Ovary (tissue), 9 donors: Measurements from ENCODE around the gene ZNF423. TPM values are rescaled to one million over a fixed set of nuclear protein-coding genes. Genes with fewer than 3 reads are reported as not detected.
A peak's percentile ranks its signal among the peaks of the same experiment; 100 is the strongest.

Experiments used
- DNase-seq, 5 donors: peaks; one replicate each; pipeline ENCODE4 v3.0.0-alpha.2; 2019 to 2020
- H3K27ac ChIP-seq, 2 donors: fragments of 200-600 bp; one replicate each; pipeline versions ENCODE4 v1.5.1 to v1.8.0; 2019 to 2022
- H3K27me3 ChIP-seq: fragments of 200-600 bp; one replicate; pipeline ENCODE4 v1.8.0; 2022
- H3K36me3 ChIP-seq: fragments of 200-600 bp; sonication (generic); one replicate; pipeline ENCODE4 v1.5.1; 2019
- H3K4me1 ChIP-seq: one replicate; pipeline ENCODE4 v1.8.1; 2013; ENCODE audit warnings: mild to moderate bottlenecking, moderate library complexity; ENCODE audit not compliant: insufficient read depth
- H3K4me3 ChIP-seq: fragments of 200-600 bp; sonication (generic); one replicate; pipeline ENCODE4 v1.5.1; 2017
- H3K9me3 ChIP-seq, 2 donors: fragments of 200-600 bp in 1 of 2; sonication (generic) in 1 of 2; one replicate each; pipeline versions ENCODE4 v1.5.1 to v1.8.1; 2013 to 2019; ENCODE audit warnings: mild to moderate bottlenecking in 1 of 2, moderate library complexity in 1 of 2
- CTCF ChIP-seq, 3 donors: fragments of 450-650 bp in 2 of 3; fragments of 200-600 bp in 1 of 3; IDR thresholded peaks; one replicate each; pipeline versions ENCODE4 v1.5.1 to v1.8.0; 2016 to 2022; ENCODE audit warnings: antibody characterized with exemption in 3 of 3, mild to moderate bottlenecking in 1 of 3
- EP300 ChIP-seq: sonication (generic); formaldehyde crosslinking; IDR thresholded peaks from one replicate; pipeline ENCODE4 v1.6.1; 2017; ENCODE audit warnings: antibody characterized with exemption
- POLR2A ChIP-seq: fragments of 450-650 bp; IDR thresholded peaks from one replicate; pipeline ENCODE4 v1.6.1; 2017; ENCODE audit warnings: antibody characterized with exemption, mild to moderate bottlenecking, moderate library complexity
- WGBS, 3 donors: extraction: QIAGEN DNeasy Blood & Tissue Kit in 1 of 3; methylation state at CpG; one replicate each; pipeline versions ENCODE4 v1.1.5 to v1.1.7; 2013 to 2017; 5-methylcytosine and 5-hydroxymethylcytosine counted together
- intact Hi-C, 4 donors: fragments of 100-400 bp; cut with DNase I; formaldehyde crosslinking; loops; one replicate each; pipeline versions ENCODE4 v1.11.0 to v1.15.1; 2022 to 2023
- polyA plus RNA-seq, 2 donors: library from polyadenylated mRNA; stranded (reverse); fragments of 200-250 nt in 1 of 2; fragments of 350-450 nt in 1 of 2; fragmentation: Illumina TruSeq in 1 of 2; extraction: RNeasy Lipid Tissue Mini Kit (QIAGEN cat#74804) in 1 of 2; gene quantifications; one replicate each; pipeline ENCODE4 v1.2.3, GENCODE V29; 2013 to 2014
- total RNA-seq, 7 donors: library from RNA; depleted of rRNA in 2 of 7; stranded (reverse); fragments of >200 nt in 2 of 7; fragmentation: NEBNext Ultra II Directional in 3 of 7; extraction: Animal tissue kit (Norgen Biotek cat#: 25700) in 3 of 7; gene quantifications; one replicate each; pipeline versions ENCODE4 v1.1.0 to v1.2.4, GENCODE V29; 2016 to 2023
- donor health status: DM: no; HTN: no; CAD: no; lungs with moderate emphysema.
- donor health status: DM: no; HTN: no; CAD: no.
- donor health status: Bipolar disorder and iron deficiency.
- donor health status: DM: yes; HTN: yes; CAD: no.
- donor health status: DM: no; HTN: no; CAD: no.
- donor health status: DM: yes; HTN: yes; CAD: no.

The ZNF423 gene
- total and polyA plus RNA-seq, 9 donors, result 3.3 to 40.3 (median 12.4) TPM

GRCh38 chr16:49469311-49469670 is 386.6 kb downstream of the ZNF423 start:
- DNase-seq, result peak in 1 of 5 donors; percentile 0
- Histone ChIP-seq H3K27ac (no peak overlapping the region), H3K36me3 (no peaks in the 10 kb centered on the region), H3K4me1 (peaks cover 3% of the 10 kb centered on the region), H3K9me3 (no peaks in the 10 kb centered on the region), H3K27me3 (no peaks in the 10 kb centered on the region), H3K4me3 (no peak overlapping the region)
- WGBS, 3 donors, result 89 to 91% (median 91%) methylated on average over 6 of the region's 6 CpGs
- intact Hi-C loops, result no loop called here
- TF ChIP-seq POLR2A (no peak), EP300 (no peak), CTCF (IDR thresholded peaks at IDR 0.05) (no peak)

GRCh38 chr16:49468611-49469310 is 387.2 kb downstream of the ZNF423 start:
- DNase-seq, result peak in 1 of 5 donors; percentile 5
- Histone ChIP-seq H3K9me3 (no peaks in the 10 kb centered on the region), H3K4me3 (no peak overlapping the region), H3K27me3 (no peaks in the 10 kb centered on the region), H3K4me1 (peaks cover 3% of the 10 kb centered on the region), H3K27ac (no peak overlapping the region), H3K36me3 (no peaks in the 10 kb centered on the region)
- TF ChIP-seq POLR2A (no peak), EP300 (no peak), CTCF (IDR thresholded peaks at IDR 0.05) (no peak)
- intact Hi-C loops, result no loop called here
- 88 to 98% (median 96%) methylated on average over 3 of the region's 3 CpGs for WGBS, 3 donors

- Histone ChIP-seq H3K4me1 (peaks cover 3% of the 10 kb centered on the region), H3K27ac (no peak overlapping the region), H3K4me3 (no peak overlapping the region), H3K27me3 (no peaks in the 10 kb centered on the region), H3K36me3 (no peaks in the 10 kb centered on the region), H3K9me3 (no peaks in the 10 kb centered on the region)
- TF ChIP-seq EP300, result no peak
- no peak for TF ChIP-seq CTCF (IDR thresholded peaks at IDR 0.05)
- no peak for TF ChIP-seq POLR2A
- 88 to 91% (median 88%) methylated on average over 12 of the region's 12 CpGs for WGBS, 3 donors
- intact Hi-C loops, result no loop called here
- peak in 1 of 5 donors; percentile 2 for DNase-seq
These were observed 388.2 kb downstream of the ZNF423 start for GRCh38 chr16:49467540-49468372.

- DNase-seq, result no peak
- H3K4me1 ChIP-seq, result peaks cover 3% of the 10 kb centered on the region
- H3K9me3 ChIP-seq, result no peaks in the 10 kb centered on the region
- H3K27me3 ChIP-seq, result no peaks in the 10 kb centered on the region
- intact Hi-C loops, result no loop called here
- H3K4me3 ChIP-seq, result no peak overlapping the region
- TF ChIP-seq CTCF (IDR thresholded peaks at IDR 0.05) (no peak), POLR2A (no peak), EP300 (no peak)
- 90 to 100% (median 94%) methylated on average over 1 of the region's 1 CpG for WGBS, 3 donors
- no peaks in the 10 kb centered on the region for H3K36me3 ChIP-seq
- no peak overlapping the region for H3K27ac ChIP-seq
These were observed 389.0 kb downstream of the ZNF423 start for GRCh38 chr16:49466881-49467280.
